ENCODE results near the gene CBFA2T3.

Gene CBFA2T3

DNA sequence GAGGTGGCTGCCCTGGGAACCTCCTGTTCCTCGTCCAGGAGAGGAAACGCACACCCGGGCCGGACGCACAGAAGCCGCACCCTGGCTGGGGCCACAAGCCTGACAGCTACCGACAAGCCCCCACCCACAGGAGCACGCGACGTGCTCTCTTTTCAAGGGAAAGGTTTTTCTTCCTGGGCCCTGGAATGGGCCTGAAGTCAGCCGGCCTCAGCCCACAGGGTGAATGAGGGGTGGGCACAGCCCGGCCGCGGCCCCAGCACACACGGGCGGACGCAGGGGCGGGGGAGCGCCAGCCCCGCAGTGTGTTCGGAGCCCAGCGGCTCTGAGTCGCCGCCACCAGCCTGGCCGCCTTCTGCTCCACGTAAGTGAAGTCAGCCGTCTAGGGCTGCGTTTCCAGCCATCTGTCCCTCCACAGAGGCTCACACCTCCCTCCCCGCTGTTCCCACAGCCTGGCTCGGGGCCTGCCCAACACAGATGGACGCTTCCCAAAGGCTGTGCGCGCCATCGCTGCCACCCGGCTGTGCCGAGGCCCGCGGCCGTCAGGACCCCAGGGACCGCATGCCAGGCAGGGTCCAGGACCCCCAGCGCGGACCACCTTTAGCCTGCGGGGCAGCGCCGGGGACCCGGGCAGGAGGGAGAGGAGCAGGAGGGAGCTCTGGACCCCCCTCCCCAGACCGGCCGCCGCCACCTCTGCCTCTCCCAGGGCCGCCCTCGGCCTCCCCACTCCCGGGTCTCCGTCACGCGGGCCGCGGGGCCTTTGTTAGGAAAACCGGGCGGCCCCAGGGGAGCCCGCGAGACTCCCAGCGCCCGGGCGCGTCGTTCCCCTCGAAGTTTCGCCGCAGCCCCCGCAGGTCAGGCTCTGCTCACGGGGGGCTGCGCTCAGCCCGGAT lies 36.8 kb downstream of the CBFA2T3 start:
- no peak for DNase-seq (ENCODE audit: low read depth, low spot score)

DNA sequence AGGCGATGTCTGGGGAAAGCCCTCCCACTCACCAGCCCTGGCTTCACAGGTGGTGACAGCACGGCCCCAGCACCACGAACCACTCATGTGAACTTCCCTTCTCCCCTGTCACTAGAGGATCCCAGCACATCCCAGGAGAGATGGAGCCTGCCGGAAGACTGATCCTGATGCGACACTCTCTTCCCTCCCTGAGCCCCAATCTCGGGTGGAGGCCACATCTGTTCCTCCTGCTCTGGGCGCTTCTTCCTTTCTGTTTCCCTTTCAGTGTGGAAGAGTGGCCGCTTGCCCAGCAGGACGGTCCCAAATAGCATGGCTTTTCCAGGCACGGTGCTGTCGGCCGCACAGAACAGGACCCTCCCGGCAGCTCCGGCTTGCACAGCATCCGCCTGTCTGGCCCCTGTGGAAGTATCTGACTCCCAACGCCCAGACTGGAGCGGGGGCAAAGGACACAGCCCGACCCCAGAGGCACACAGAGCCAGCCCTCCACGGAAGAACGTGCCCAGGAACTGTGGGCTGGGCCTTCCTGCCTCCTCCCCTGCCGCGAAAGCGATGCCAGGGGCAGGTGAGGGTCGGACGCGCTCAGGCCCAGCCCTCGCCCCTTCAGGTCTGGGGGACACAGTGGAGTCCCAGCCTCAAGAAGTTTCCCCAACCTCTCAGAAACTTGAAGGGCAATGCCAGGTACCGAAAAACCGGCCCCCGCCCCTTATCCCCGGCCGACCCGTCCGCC lies 37.6 kb downstream of the CBFA2T3 start:
- DNase-seq (ENCODE audit: low read depth, low spot score): no peak

DNA sequence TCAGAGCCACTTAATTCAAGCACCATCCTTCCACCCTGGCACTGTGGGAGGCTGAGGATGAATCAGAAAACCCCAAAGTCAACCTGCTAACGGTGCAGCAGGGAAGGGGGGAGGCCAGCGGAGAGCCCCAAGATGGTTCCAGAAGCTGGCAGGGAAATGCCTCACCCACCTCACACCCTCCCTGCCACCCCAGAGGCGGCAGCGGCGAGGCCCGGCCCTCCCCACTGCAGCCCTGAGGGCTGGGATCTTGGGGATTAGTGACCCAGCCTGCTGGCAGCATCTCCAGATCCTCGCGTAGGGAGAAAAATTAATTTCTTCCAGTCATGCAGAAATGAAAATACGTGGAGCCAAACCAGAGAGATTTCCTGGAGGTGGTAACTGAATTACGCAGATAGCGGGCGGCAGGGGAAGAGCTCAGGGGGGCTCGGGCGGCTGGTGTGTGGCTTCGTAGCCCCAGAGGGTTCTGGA lies 38.2 kb downstream of the CBFA2T3 start:
- DNase-seq (ENCODE audit: low read depth, low spot score): no peak

DNA sequence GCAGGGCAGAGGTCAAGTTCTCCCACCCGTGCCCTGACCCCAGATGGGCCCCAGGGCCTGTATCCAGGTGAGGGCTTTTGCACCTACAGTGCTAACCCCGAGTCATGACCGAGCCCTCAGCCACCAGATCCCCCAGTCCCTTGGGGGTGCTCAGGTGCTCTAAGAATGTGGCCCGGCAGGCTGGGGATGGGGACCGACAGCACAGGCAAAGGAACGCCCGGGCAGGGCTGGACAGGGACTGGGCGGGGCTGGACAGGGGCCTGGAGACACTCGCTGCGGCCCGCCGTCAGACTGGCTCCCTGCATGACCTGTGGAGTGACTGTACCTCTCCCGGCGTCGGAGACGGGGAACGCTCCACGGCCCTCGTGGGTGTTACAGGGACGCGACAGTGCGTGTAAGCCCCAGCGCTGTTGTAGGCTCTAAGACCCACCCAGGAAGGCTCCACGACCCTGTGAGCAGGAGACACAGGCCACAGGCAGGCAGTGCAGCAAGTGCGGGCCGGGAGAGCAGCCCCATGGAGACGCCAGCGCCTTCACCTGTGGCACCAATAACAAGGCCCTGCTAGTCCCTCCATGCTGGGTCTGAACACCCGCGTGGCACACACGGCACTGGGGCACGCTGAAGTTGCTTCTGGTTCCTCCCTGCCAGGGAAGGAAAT lies 38.8 kb downstream of the CBFA2T3 start:
- no peak for DNase-seq (ENCODE audit: low read depth, low spot score)

DNA sequence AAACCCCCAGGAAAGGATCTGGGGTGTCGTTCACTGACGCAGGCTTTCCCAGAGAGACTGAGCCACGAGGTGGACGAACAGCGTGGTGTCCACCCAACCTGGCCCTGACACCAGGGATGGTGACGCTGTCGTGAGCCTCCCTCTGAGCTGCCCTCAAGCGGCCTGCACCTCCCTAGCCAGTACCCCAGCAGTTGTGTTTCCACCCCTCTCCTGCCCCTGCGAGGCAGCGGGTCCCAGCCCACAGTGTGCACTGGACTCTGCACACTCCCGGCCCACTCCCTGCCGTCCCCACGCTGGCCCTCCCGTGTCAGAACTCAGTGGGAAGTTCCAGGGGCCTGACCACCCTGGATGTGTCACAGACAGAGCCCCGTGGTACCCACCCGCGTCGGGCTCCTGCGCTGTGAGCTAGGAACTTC lies 39.8 kb downstream of the CBFA2T3 start:
- no peak for DNase-seq (ENCODE audit: low read depth, low spot score)

DNA sequence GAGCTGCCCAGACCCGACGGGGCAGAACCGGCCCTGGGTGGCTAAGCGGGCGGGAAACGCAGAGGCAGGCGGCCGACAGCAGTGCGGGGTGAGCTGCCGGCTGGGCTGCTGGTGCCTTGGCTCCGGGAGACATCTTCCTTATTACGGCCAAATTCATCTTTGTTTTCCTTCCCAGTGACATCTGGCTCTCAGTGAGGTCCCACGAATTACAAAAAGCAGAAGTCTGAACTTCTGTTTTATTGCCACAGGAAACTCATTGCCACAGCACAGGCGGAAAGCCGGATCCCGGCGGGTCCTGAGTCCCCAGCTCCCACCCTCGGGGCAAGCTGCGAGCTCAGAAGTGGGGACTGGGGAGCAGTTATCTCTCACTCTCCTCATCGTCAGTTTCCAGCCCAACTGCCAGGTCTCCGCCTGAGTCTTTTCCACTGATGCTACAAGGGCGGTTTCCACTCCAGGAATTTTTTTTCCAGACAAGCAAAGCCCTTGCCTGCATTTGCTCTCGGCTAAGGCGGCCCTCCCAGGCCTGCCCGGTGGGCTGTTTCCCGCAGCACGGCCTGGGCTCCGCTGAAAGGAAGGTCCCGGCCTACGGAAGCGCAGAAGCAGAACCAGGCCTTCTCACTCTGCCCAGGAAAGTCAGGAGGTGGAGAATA lies 40.3 kb downstream of the CBFA2T3 start:
- DNase-seq (ENCODE audit: low read depth, low spot score): no peak

DNA sequence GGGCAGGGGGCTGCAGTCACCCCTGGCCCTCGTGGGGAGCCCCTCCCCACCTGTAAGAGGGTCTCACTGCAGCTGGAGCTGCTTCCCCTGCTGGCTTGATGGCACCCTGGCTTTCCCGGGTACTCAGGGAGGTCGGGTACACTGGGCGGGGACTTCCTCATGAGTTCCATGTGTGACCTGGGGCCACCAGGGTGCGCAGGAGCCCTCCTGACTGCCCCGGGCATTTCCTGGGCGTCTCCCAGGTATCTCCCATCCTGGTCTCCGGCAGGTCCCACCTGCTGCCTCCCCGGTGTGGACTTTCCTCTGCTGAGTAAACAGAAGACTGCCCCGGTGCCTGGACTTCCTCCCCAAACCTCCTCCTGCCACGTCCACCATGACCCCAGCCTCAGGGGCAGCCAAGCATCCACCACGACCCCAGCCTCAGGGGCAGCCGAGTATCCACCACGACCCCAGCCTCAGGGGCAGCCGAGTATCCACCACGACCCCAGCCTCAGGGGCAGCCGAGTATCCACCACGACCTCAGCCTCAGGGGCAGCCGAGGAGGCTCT lies 40.9 kb downstream of the CBFA2T3 start:
- DNase-seq (ENCODE audit: low read depth, low spot score): no peak

DNA sequence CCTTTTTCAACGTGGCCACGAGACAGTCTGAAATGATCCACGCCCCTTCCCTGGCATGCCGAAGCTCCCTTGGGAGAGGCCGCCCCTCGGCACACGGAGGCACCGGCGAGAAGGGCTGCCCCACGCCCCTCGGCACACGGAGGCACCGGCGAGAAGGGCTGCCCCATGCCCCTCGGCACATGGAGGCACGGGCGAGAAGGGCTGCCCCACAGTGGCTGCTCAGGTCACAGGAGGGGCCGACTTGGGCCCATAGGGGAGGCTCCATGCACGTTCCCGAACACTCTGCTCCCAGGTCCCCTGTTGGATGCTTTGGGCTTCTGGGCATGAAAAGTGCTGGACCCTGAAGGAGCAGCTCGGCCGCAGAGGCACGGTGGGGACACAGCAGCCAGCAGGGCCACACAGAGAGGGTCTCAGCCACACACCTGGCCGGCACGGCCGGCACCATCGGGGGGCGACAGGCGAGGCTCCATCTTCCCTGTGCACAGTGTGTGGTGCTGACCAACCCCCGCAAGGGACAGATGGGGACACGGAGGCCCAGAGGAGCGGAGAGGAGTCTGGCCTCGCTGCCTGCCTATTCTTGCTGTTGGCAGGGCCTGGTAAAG lies 42.8 kb downstream of the CBFA2T3 start:
- DNase-seq (ENCODE audit: low read depth, low spot score): no peak

DNA sequence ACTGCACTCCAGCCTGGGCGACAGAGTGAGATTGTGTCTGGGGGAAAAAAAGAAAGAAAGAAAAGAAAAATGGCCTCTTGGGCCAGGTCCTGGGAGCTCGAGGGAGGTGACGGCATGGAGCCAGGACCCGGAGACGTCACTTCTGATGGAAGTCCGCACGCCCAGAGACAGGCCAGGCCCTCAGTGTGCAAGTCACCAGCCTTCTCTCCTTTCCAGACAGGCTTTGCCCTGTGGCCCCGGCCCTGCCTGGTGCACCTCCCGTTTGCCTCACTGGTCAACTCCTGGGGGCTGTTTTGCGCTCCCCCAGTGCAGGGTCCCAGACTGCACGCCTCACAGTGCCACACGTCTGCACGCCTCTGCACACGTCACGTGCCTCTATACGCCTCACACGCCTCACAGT lies 44.1 kb downstream of the CBFA2T3 start:
- no peak for DNase-seq (ENCODE audit: low read depth, low spot score)

DNA sequence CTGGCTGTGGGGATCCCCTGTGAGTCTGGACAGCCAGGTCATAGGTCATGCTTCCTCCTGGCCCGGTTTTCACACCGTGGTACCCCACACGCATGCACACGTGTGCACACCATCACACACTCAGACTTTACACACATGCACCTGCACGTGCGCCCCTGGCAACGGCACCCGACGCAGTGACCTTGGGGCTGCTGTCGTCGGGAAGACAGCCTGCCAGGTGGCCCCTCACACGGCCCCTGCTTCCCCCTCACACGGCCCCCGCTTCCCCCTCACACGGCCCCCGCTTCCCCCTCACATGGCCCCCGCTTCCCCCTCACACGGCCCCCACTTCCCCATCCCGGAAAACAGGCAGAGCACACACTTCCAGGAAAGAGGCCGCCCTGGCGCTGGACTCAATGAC lies 45.1 kb downstream of the CBFA2T3 start:
- DNase-seq (ENCODE audit: low read depth, low spot score): no peak

DNA sequence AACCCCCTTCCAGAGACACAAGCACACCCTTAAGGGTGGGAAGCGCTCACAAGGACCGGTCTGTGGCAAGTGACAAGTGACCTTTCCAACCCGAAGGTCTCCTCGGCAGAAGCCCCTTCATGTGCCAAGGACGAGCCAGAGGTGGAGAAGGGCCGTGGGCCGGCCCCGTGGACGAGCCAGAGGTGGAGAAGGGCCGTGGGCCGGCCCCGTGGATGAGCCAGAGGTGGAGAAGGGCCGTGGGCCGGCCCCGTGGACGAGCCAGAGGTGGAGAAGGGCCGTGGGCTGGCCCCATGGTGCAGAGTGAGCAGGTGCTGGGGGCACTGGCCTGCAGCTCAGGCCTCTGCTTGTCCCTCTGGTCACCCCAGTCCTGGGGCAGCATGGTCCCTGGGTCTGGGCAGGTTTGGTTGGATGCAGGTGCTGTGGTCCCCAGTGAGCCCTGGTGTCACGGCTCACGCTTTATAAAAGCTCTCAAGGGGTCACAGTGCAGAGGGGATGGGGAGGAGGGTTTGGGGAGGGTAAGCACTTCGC lies 45.6 kb downstream of the CBFA2T3 start:
- DNase-seq (ENCODE audit: low read depth, low spot score): no peak

DNA sequence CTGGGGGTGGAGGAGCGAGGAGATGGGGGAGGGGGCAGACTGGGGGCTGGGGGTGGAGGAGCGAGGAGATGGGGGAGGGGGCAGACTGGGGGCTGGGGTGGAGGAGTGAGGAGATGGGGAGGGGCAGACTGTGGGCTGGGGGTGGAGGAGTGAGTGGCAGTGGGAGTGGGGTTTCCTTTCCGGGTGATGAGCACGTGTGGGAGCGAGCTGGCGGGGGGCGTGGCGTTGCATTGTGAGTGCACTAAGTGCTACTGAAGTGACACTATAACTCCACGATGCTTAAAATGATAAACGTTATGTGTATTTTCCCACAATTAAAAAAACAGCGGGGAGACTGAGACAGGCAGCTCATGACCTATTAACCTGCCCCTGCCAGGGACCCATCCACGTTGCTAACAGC lies 46.3 kb downstream of the CBFA2T3 start:
- DNase-seq (ENCODE audit: low read depth, low spot score): no peak

DNA sequence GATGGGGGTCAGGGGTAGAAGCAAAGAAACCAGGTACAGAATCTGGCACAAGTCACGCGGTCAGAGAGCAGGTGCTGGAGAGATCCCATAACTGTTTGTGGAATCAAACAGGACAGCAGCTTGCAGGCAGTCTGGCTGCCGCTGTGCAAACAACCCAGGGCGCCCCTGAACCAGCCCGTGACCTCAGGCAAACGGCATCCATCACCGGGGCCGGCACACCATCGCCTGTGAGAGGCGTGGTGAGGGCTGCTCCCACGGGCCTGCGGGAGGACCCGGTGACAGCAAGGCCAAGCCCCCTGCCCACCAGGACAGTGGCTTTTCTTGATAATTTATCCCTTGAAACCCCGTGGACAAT lies 47.9 kb downstream of the CBFA2T3 start:
- no peak for DNase-seq (ENCODE audit: low read depth, low spot score)

DNA sequence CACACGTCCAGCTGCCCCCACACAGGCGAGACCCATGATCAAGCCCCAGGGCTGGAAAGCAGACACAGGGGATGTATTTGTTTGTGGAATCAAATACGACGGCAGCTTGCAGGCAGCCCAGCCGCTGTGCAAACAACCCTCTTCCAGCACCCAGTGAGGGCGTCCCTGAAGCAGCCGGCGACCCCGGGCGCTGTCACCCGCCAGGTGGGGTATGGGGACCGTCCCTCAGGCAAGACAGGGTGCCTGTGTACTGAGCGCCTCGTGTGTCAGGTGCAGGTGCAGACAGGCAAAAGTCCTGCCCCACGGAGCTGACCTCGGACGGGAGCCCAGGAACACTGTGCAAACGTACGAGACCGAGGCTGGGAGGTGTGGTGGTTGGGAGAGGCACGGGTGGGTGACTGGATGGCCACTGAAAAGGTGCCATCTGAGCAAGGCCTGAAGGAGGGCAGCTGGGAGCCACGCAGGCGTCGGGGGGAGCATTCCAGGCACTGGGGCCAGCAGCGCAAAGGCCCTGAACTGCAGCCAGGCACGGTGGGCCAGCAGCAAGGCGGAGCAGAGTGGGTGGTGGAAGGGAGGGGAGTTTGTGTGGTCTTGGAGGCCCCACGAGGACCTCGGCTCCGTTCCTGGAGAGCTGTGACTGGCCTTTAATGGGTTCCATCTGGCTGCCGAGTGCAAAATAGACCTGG lies 48.5 kb downstream of the CBFA2T3 start:
- DNase-seq (ENCODE audit: low read depth, low spot score): no peak

DNA sequence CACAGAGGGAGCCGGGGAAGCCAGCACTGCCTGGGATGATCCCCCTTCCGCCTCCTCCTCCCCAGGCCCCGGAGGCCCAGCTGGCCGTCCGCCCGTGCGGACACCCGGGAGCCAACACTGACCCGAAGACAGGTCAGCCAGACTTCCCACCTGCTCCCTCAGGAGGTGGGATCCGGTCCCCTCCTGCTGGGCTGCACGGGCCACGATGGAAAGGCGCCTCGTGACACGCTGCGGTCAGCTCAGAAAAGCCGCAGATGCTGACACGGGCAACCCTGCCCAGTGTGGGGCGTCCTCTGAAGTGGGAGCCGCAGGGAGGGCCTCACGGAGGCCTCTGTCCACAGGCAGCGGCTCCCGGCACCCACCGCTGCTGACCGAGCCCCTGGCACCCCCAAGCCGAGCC lies 49.3 kb downstream of the CBFA2T3 start:
- no peak for DNase-seq (ENCODE audit: low read depth, low spot score)

DNA sequence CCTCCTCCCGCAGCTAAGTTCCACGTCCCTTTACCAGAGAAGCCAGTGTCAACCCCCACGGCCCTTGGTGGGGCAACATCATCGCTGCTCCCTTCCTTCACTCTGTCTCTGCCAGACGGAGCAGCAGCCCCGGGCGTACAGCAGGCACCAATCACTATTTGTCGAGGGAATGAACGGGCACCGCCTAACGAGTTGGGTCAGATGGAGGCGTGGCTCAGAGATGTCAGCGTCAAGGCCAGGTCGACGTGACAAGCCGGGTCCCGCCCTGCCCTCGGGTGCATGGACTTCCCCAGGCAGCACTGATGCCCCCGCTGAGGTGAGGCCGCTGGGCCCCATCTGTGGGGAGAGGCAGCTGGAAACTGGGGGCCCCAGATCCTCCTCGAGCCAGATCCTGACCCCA lies 50.0 kb downstream of the CBFA2T3 start:
- DNase-seq (ENCODE audit: low read depth, low spot score): no peak

DNA sequence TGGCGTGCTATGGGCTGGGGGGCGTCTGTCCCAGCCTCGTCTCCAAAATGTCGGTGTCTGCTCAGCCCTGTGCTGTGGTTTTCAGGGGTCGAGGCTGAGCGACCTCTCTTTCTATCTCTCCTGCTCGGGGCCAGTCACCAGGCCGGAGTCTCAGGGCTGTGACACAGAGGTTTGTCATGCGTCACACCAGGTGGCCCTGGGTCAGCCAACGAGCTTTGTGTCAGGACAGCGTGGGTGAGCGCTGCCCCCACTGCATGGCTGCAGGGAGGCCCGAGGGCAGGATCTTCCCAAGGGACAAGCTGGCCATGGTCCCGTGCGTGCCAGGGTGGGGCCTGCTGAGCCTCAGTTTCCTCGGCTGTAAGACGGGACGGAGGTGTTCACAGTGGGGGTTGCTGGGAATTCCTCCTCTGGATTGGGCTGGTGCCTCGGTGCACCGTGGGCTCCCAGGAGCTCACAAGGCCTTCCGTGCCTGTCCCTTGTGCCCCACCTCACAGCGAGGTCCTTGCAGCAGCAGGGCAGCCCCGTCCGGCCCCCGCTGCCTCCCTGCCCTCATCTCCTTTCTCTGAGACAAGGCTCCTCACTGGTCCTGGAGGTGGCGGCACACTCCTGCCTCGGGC lies 50.5 kb downstream of the CBFA2T3 start:
- no peak for DNase-seq (ENCODE audit: low read depth, low spot score)

DNA sequence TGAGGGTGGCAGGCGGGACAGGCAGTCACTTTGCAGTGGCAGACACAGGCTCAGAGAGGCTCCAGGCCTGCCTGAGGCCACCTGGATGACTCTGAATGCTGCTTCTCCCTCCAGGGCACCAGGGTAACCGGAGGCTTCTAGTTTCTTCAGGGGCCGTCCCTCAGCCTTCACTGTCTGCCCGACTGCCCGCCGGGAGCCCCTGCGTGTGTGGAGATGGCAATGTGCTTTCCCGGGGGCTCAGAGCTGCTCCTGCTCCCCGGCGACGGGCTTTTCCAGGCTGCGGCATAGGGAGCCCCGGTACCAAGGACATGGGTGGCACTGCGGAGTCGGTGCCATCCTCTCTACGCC lies 51.5 kb downstream of the CBFA2T3 start:
- DNase-seq (ENCODE audit: low read depth, low spot score): no peak

DNA sequence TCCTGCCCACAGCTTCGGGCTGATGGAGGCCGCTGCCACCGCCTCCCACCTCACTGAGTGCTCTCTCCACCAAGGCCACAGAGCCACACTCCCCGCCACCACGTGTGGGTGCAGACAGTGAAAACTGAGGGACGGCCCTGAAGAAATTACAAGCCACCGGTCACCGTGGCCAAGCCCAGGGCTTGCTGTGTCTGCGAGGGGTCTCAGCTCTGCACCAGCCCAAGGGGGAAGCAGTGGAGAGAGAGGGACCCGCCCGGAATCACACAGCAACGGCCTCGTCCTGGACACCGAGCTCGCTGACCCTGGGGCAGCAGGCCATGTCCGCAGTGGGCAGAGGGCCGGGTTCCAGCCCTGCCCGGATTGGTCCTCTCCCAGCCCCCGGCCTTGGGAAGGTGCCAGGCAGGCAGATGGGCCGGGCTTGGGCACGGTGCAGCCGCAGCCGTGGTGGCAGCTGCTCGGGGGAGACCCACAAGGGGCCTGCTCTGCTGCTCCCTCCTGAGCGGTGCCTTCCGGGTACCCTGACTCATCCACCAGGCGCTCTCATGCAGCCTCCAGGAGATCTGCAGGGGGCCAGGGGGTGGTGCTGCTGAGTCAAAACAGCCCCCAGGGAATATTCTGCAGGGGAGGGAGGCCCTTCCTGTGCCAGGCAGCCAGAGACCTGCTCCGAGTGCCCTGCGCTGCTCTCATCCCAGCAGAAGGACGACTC lies 52.0 kb downstream of the CBFA2T3 start:
- peak; percentile 92 for DNase-seq (ENCODE audit: low read depth, low spot score)
